GM19351 (cell line): Measurements from ENCODE around the gene CENPM.

Experiments used
- ATAC-seq: cut with Tn5 transposase; IDR thresholded peaks from one replicate; pipeline ENCODE4 v1.9.1; 2021; ENCODE audit warnings: mild to moderate bottlenecking, moderate library complexity; ENCODE audit not compliant: unreplicated experiment

Gene CENPM

GRCh38 chr22:41900652-41901312, 46.2 kb downstream of the CENPM start:
- ATAC-seq, result no peak

GRCh38 chr22:41899992-41900651, 46.8 kb downstream of the CENPM start:
- no peak for ATAC-seq

DNA sequence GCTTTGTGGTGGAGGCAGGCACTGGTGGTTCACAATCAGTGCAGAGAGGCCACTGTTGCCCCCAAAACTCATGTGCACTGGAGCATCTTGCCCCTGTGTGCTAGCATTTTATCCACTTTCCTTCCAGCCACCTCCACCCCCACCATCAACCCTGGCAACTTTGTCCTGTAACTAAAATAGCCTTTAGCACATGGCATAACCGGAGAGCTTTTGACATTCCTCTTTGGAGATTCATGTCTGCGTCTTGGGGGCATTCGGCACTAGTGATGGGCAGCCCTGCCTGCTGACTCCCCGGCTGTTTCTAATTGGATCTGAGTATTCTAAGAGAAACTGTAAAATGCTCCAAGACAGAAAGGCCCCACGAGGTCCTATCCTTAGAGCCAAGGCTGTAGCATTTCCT, 47.8 kb downstream of the CENPM start:
- ATAC-seq, result no peak

GRCh38 chr22:41898645-41899044, 48.3 kb downstream of the CENPM start:
- no peak for ATAC-seq

DNA sequence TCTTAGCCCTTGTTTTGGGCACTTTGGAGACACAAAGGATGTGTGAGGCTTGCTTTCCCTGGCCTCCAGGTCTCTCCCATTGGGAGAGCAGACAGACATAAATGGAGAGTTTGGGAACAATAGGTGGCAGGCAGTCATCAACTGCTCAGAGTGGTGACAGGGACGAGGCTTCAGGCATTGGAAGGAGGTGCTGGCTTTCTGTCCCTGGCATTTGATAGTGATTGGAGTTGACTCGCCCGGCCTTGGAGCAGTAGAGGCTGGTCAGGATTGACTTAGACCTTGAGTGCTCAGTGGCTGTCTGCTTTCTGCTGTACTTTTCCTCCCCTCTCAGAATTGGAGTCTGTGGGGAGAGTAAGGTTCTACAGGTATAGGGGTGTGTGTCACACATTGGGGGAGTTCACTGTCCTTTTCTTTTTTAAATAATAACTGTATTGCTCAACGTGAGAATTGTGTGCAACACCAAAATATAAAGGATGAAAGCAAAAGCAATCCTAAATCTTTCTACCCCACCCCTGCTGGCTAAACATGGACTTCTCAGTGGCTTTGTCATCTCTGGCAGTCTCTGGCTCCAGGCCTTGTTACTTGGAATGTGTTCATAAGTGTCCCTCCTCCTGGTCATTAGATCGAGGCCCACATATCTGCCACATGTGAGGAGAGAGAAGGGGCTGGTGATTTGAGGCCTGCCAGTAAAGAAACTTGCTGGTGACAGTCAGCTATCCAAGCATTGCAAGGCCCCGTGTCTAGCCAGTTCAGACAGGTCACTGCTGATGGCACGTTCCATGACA, 53.2 kb downstream of the CENPM start:
- no peak for ATAC-seq

GRCh38 chr22:41892721-41893120, 54.2 kb downstream of the CENPM start:
- no peak for ATAC-seq

DNA sequence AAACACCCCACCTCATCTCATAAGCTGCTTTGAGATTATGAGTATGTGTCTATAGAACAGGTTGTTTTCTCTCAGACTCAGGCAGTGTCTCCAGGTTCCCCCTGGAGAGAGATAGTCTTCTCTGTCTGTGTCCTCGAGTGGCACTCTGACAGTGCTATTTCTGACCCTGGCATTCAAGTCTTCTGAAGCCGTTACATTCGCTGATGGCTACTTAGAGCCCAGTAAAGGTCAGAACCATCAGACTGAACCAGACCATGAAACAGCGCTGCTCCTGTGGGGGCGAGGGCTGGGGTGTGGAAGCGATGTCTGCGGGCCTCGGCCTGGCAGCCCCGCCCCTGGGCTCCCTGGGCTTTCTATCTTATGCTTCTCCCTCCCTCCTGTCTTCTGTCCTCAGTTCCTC, 55.5 kb downstream of the CENPM start:
- no peak for ATAC-seq
